Fibroblast of skin of back (primary cell): ENCODE measurements around the gene ESPNL.

Experiments used
- DNase-seq: peaks from one replicate; pipeline ENCODE4 v3.0.0-alpha.2; 2013

Gene ESPNL

GRCh38 chr2:238142382-238143205 lies 42.5 kb downstream of the ESPNL start:
- DNase-seq, result no peak

DNA sequence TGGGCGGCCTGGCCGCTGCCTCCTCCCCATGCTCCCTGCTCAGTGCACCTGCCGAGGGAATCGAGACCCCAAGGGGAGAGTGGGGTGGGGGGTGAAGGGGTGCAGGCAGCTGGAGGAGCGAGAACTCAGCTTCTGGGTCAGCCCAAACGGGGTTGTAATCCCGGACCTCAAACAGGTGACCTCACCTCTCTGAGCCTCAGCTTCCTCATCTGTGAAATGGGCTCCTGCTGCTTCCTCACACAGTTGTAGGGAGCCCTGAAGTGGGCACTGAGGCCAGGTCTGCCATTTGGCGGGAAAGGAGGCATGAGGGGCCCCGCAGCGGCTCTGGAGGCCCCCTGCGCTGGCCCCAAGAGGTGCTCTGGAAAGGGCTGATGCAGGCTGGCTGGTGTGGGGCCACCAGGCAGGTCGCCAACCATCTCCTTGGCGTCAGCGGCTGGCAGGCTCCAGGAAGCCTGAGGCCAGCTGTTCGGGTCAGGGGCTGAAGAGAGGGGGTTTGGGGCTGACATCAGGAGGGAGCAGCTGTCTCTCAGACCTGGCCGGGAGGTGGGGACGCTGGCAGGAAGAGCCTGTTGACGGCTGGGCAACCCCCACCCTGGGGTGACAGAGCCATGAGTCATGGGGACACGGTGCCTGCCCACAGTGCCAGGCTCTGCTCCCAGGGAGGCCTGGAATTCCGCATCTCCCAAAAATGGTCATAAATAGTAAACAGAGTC lies 43.3 kb downstream of the ESPNL start:
- DNase-seq, result peak; percentile 84

DNA sequence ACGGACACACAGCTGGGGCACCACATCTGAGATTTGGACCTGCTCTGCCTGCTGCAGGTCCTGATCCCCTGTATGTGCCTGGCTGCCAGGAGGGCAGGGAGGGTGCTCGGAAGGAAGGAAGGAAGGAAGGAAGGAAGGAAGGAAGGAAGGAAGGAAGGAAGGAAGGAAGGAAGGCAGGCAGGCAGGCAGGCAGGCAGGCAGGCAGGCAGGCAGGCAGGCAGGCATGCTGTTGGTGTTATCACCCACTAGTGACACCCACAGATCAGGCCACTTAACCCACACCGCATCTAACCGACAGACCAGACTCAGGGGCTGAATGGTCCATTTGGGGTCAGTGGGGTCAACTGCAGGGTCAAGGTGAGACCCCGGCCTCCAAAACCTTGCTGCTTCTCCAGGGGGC lies 44.1 kb downstream of the ESPNL start:
- no peak for DNase-seq

- no peak for DNase-seq
These were observed 44.9 kb downstream of the ESPNL start for GRCh38 chr2:238145046-238145445.

DNA sequence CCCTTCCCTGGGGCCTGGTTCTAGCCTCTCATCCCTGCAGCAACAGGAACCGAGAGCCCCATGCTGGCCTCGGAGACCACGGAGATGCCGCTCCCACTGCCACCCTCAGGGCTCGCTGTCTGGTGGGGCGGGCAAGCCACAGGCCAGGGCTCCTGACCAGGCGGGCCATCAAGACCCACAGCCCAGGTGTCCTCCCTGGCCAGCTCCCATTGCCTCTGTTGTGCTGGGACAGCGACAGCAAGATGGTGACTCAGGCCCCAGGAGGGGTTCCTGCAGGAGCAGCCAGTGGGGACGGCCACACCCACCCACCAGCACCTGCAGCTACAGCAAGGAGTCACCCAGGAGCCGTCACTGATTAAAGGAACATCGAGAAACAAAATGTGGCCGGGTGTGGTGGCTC lies 45.7 kb downstream of the ESPNL start:
- DNase-seq, result no peak

GRCh38 chr2:238146884-238147544 lies 46.9 kb downstream of the ESPNL start:
- no peak for DNase-seq

GRCh38 chr2:238148981-238149380 lies 48.8 kb downstream of the ESPNL start:
- DNase-seq, result no peak

GRCh38 chr2:238149841-238150572 lies 49.9 kb downstream of the ESPNL start:
- DNase-seq, result no peak

- DNase-seq, result no peak
These were observed 50.5 kb downstream of the ESPNL start for GRCh38 chr2:238150686-238151085.

- DNase-seq, result no peak
These were observed 51.1 kb downstream of the ESPNL start for GRCh38 chr2:238151205-238151604.

GRCh38 chr2:238151628-238152235 lies 51.6 kb downstream of the ESPNL start:
- DNase-seq, result no peak

- no peak for DNase-seq
These were observed 52.9 kb downstream of the ESPNL start for GRCh38 chr2:238152771-238153688.

DNA sequence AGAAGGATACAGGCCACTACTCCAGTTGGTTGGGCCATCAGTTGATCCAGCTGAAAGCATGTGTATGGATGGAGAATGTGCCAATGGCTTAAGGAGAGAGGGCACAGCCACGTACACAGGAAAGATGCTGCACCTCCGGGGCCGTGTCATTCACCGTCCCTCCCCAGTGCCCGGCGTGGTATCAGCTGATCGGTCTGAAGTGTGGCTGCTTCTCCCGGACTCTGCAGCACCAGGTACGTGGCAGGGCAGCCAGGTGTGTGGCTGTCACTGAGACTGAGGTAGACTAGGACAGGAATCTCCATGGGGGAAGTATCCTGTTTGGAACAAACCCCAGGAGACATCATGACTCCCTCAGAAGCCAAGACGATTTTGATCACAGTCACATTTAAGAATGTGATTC lies 54.4 kb downstream of the ESPNL start:
- no peak for DNase-seq

- DNase-seq, result peak; percentile 73
These were observed 55.1 kb downstream of the ESPNL start for GRCh38 chr2:238155051-238155760.

GRCh38 chr2:238155761-238156694 lies 55.9 kb downstream of the ESPNL start:
- DNase-seq, result no peak

DNA sequence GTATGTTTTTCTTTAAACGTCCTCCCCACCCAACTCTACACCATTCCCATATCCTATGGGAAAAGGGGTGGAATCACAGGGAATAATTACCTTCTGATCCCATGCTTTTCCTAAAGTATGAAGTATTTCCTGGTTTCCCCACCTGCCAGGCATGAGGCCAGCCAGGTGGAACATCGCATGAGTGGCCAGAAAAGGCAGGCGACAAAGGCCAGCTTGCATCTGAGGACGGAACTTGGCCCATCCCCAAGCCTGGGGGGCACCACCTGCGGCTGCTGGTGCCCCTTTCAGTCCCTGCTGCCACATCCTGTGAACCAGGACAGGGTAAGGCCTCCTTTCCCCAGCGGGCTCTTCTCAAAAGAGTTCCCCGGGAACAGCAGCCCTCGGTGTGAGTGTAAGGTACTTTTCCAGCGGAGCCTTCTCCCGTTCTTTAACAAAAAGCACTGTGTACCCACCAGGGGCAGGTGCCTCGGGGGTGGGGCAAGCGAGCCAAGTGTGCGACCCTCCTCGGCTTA lies 57.4 kb downstream of the ESPNL start:
- no peak for DNase-seq

GRCh38 chr2:238158018-238158508 lies 57.9 kb downstream of the ESPNL start:
- DNase-seq, result no peak

- peak; percentile 62 for DNase-seq
These were observed 58.5 kb downstream of the ESPNL start, which contains the start of gene ERFE for GRCh38 chr2:238158509-238159070. Gene ERFE, plus strand, starts transcription at chr2:238158970. Its CDS starts 38 bp downstream, at chr2:238159008.
